ENCODE measurements around the gene DDX54.
A peak's percentile ranks its signal among the peaks of the same experiment; 100 is the strongest.

The DDX54 gene

DNA sequence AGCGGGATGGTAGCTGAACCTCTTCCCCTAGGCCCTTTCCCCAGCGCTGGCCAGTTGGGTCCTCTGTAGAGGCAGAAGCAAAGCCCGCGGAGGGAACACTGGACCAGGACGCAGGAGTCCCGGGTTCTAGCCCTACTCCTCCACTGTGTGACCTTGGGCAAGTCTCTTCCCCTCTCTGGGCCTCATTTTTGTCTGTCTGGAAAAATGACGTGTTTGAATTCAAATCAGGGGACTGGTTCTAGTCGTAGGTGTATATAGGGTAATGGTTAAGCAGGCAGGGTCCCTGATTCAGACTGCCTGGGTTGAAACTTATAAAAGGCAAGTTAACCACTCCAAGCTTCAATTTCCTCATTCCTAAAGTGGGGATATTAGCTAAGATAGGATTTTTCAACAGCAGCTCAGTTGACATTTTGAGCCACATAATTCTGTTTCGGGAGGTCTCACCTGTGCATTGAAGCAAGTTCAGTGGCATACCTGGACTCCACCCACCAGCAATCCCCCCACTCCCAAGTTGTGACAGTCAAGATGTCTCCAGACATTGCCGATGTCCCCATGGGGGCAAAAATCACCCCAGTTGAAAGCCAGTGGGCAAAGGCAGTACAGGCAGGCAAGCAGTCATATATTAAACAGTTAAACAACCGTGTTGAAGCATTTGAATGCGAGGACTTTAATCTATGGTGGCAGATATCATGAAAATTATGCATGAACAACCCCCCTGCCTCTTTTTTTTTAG lies 36.9 kb upstream of the DDX54 start:
- H3K27ac ChIP-seq, result peak overlapping the region; percentile 75
- no peaks in the 10 kb centered on the region for H3K36me3 ChIP-seq (ENCODE audit: insufficient read depth, low read length)
- DNase-seq (ENCODE audit: low read depth, low spot score), result no peak
- no peaks in the 10 kb centered on the region for H3K9me3 ChIP-seq (ENCODE audit: low read depth, low read length)
- TF ChIP-seq POLR2AphosphoS5 (IDR thresholded peaks at IDR 0.05; ENCODE audit: borderline replicate concordance, low read depth, low read length) (no peak; the same call in 1 of the 2 replicates), FOXP2 (optimal IDR thresholded peaks at IDR 0.05; ENCODE audit: control extremely low read depth, extremely low read length, insufficient read depth) (no peak), EZH2 (IDR thresholded peaks at IDR 0.05) (no peak)
- H3K4me3 ChIP-seq, result peak overlapping the region; percentile 94
- peak overlapping the region; percentile 75 for H3K9ac ChIP-seq (ENCODE audit: insufficient read length)

- TF ChIP-seq POLR2AphosphoS5 (IDR thresholded peaks at IDR 0.05; ENCODE audit: borderline replicate concordance, low read depth, low read length) (peak; percentile 78), EZH2 (IDR thresholded peaks at IDR 0.05) (no peak)
- peak within 1 kb of the TSS; percentile 75 for H3K9ac ChIP-seq (ENCODE audit: insufficient read length)
- peak; percentile 100 for DNase-seq (ENCODE audit: low read depth, low spot score)
- peak within 1 kb of the TSS; percentile 94 for H3K4me3 ChIP-seq
- H3K27ac ChIP-seq, result peak within 1 kb of the TSS; percentile 75
- no peaks in the 10 kb centered on the region for H3K9me3 ChIP-seq (ENCODE audit: low read depth, low read length)
- no peaks in the 10 kb centered on the region for H3K36me3 ChIP-seq (ENCODE audit: insufficient read depth, low read length)
Measured at GRCh38 chr12:113221181-113221996, 36.1 kb upstream of the DDX54 start, which contains the start of gene TPCN1. Gene TPCN1, plus strand, starts transcription at chr12:113221464. Its CDS starts 5,389 bp downstream, at chr12:113226853.

GRCh38 chr12:113220593-113221180 lies 35.4 kb upstream of the DDX54 start:
- TF ChIP-seq FOXP2 (optimal IDR thresholded peaks at IDR 0.05; ENCODE audit: control extremely low read depth, extremely low read length, insufficient read depth) (no peak), POLR2AphosphoS5 (IDR thresholded peaks at IDR 0.05; ENCODE audit: borderline replicate concordance, low read depth, low read length) (no peak; the same call in 1 of the 2 replicates), EZH2 (IDR thresholded peaks at IDR 0.05) (no peak)
- Histone ChIP-seq H3K36me3 (ENCODE audit: insufficient read depth, low read length) (no peaks in the 10 kb centered on the region), H3K4me3 (peak overlapping the region; percentile 81), H3K9me3 (ENCODE audit: low read depth, low read length) (no peaks in the 10 kb centered on the region), H3K27ac (no peak overlapping the region), H3K9ac (ENCODE audit: insufficient read length) (no peak overlapping the region)
- DNase-seq (ENCODE audit: low read depth, low spot score), result no peak

GRCh38 chr12:113216027-113216426 lies 30.7 kb upstream of the DDX54 start:
- no peak for TF ChIP-seq EZH2 (IDR thresholded peaks at IDR 0.05)
- no peak for TF ChIP-seq POLR2AphosphoS5 (IDR thresholded peaks at IDR 0.05; ENCODE audit: borderline replicate concordance, low read depth, low read length)
- TF ChIP-seq FOXP2 (optimal IDR thresholded peaks at IDR 0.05; ENCODE audit: control extremely low read depth, extremely low read length, insufficient read depth), result no peak
- no peaks in the 10 kb centered on the region for H3K9me3 ChIP-seq (ENCODE audit: low read depth, low read length)
- no peaks in the 10 kb centered on the region for H3K36me3 ChIP-seq (ENCODE audit: insufficient read depth, low read length)
- H3K27ac ChIP-seq, result no peak overlapping the region
- DNase-seq (ENCODE audit: low read depth, low spot score), result no peak
- H3K4me3 ChIP-seq, result no peak overlapping the region
- H3K9ac ChIP-seq (ENCODE audit: insufficient read length), result no peak overlapping the region

DNA sequence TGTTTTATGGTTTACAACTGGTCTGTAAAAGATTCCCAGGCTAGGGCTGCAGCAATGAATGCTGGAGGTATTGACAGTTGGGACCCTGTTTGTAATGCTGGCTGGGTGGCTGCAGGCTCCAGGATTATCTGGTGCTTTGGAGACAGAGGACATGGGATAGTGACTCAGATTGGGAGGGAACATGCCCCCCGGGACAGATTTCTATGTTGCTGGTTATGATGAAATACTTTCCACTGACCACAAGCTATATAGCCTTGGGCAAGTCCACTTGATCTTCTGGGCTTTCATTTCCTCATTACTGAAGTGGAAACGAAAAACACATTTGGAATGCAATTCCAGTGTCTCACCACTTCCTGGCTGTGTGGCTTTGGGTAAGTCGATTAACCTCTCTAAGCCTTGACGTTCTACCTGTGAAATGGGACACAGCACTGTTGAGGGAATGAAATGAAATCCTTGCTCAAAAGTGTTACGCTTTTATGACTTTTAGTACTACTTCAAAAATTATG lies 29.7 kb upstream of the DDX54 start:
- Histone ChIP-seq H3K4me3 (no peak overlapping the region), H3K36me3 (ENCODE audit: insufficient read depth, low read length) (no peaks in the 10 kb centered on the region), H3K9me3 (ENCODE audit: low read depth, low read length) (no peaks in the 10 kb centered on the region), H3K27ac (peak overlapping the region; percentile 16; the same call in 1 of the 2 replicates), H3K9ac (ENCODE audit: insufficient read length) (no peak overlapping the region)
- no peak for DNase-seq (ENCODE audit: low read depth, low spot score)
- TF ChIP-seq FOXP2 (optimal IDR thresholded peaks at IDR 0.05; ENCODE audit: control extremely low read depth, extremely low read length, insufficient read depth) (no peak), POLR2AphosphoS5 (IDR thresholded peaks at IDR 0.05; ENCODE audit: borderline replicate concordance, low read depth, low read length) (no peak), EZH2 (IDR thresholded peaks at IDR 0.05) (no peak)

DNA sequence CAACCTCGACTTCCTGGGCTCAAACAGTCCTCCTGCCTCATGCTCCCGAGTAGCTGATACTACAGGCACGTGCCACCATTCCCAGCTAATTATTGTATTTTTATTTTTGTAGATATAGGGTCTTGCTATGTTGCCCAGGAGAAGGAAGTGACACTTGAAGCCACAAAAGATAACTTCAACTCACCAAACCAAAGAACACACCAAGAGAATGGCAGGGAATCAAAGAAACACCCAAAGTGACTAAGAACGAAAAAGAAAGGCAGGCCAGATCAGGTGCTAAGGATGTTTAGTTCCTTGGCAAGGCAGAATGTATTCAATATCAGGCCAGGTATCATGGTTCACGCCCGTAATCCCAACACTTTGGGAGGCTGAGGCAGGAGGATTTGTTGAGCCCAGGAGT lies 25.9 kb upstream of the DDX54 start:
- Histone ChIP-seq H3K9ac (ENCODE audit: insufficient read length) (no peak overlapping the region), H3K36me3 (ENCODE audit: insufficient read depth, low read length) (no peaks in the 10 kb centered on the region), H3K27ac (no peak overlapping the region), H3K9me3 (ENCODE audit: low read depth, low read length) (no peaks in the 10 kb centered on the region), H3K4me3 (no peak overlapping the region)
- TF ChIP-seq POLR2AphosphoS5 (IDR thresholded peaks at IDR 0.05; ENCODE audit: borderline replicate concordance, low read depth, low read length), result no peak
- TF ChIP-seq FOXP2 (optimal IDR thresholded peaks at IDR 0.05; ENCODE audit: control extremely low read depth, extremely low read length, insufficient read depth), result no peak
- no peak for TF ChIP-seq EZH2 (IDR thresholded peaks at IDR 0.05)
- no peak for DNase-seq (ENCODE audit: low read depth, low spot score)

GRCh38 chr12:113208041-113208934 lies 23.0 kb upstream of the DDX54 start:
- Histone ChIP-seq H3K9me3 (ENCODE audit: low read depth, low read length) (no peaks in the 10 kb centered on the region), H3K4me3 (peak overlapping the region; percentile 21; the same call in 1 of the 2 replicates), H3K9ac (ENCODE audit: insufficient read length) (peak overlapping the region; percentile 26), H3K27ac (peak overlapping the region; percentile 22), H3K36me3 (ENCODE audit: insufficient read depth, low read length) (no peaks in the 10 kb centered on the region)
- DNase-seq (ENCODE audit: low read depth, low spot score), result no peak
- TF ChIP-seq POLR2AphosphoS5 (IDR thresholded peaks at IDR 0.05; ENCODE audit: borderline replicate concordance, low read depth, low read length), result no peak
- no peak for TF ChIP-seq EZH2 (IDR thresholded peaks at IDR 0.05)
- TF ChIP-seq FOXP2 (optimal IDR thresholded peaks at IDR 0.05; ENCODE audit: control extremely low read depth, extremely low read length, insufficient read depth), result no peak

Measured in SK-N-MC (cell line).